HL-60/S4 (cell line): ENCODE measurements around the gene CIDEC.

Experiments
- in situ Hi-C: fragments of 300-500 bp; cut with MboI; formaldehyde crosslinking; loops from 2 replicates; pipeline ENCODE4 v1.14.3; 2022; ENCODE audit warnings: low sequenced_read_pairs

Gene CIDEC

GRCh38 chr3:9879830-9880549, at the start of gene CIDEC:
Gene CIDEC, minus strand, starts transcription at chr3:9880253. Its CDS starts 1,767 bp downstream, at chr3:9878486.
- in situ Hi-C loops, result no loop called here

- in situ Hi-C loops, result no loop called here
Observed at GRCh38 chr3:9928158-9928557, 48.1 kb upstream of the CIDEC start.

- in situ Hi-C loops, result no loop called here
Observed at GRCh38 chr3:9918261-9919038, 38.4 kb upstream of the CIDEC start.

GRCh38 chr3:9917820-9918219, 37.8 kb upstream of the CIDEC start:
- in situ Hi-C loops, result no loop called here

- in situ Hi-C loops, result no loop called here
Observed at GRCh38 chr3:9916734-9917680, 37.0 kb upstream of the CIDEC start, which contains the start of gene IL17RC. Gene IL17RC, plus strand, starts transcription at chr3:9917098. Its CDS starts 218 bp downstream, at chr3:9917316.

GRCh38 chr3:9916346-9916733, 36.3 kb upstream of the CIDEC start:
- in situ Hi-C loops, result no loop called here

GRCh38 chr3:9915254-9916141, 35.4 kb upstream of the CIDEC start:
- in situ Hi-C loops, result no loop called here

- in situ Hi-C loops, result no loop called here
Observed at GRCh38 chr3:9914559-9915253, 34.7 kb upstream of the CIDEC start.

GRCh38 chr3:9914011-9914410, 34.0 kb upstream of the CIDEC start:
- in situ Hi-C loops, result no loop called here

GRCh38 chr3:9913601-9914000, 33.5 kb upstream of the CIDEC start:
- in situ Hi-C loops, result no loop called here

- in situ Hi-C loops, result no loop called here
Observed at GRCh38 chr3:9912294-9912935, 32.4 kb upstream of the CIDEC start.

- in situ Hi-C loops, result no loop called here
Observed at GRCh38 chr3:9911863-9912262, 31.8 kb upstream of the CIDEC start.

GRCh38 chr3:9909221-9910013, 29.4 kb upstream of the CIDEC start:
- in situ Hi-C loops, result no loop called here

GRCh38 chr3:9908286-9908685, 28.2 kb upstream of the CIDEC start:
- in situ Hi-C loops, result no loop called here

GRCh38 chr3:9906480-9906879, 26.4 kb upstream of the CIDEC start:
- in situ Hi-C loops, result no loop called here

GRCh38 chr3:9903904-9904303, 23.9 kb upstream of the CIDEC start:
- in situ Hi-C loops, result no loop called here

GRCh38 chr3:9903238-9903624, 23.2 kb upstream of the CIDEC start:
- in situ Hi-C loops, result no loop called here
